Stimulated activated CD8-positive, alpha-beta memory T cell treated with anti-CD3 and anti-CD28 coated beads, Interleukin-12 subunit alpha, Interleukin-12 subunit beta, amount 100 ng/mL, for 1 hour (primary cell): ENCODE measurements around the gene TMPRSS11E.
"Not testable (repeated sequence)": the region's sequence is repeated elsewhere in the genome, so short reads cannot be mapped to it uniquely, and the experiment has no call there.

ENCODE experiments used
- DNase-seq: peaks from one replicate; pipeline ENCODE4 v3.0.0-alpha.2; 2020; ENCODE audit warnings: low read depth

TMPRSS11E gene, protein sequence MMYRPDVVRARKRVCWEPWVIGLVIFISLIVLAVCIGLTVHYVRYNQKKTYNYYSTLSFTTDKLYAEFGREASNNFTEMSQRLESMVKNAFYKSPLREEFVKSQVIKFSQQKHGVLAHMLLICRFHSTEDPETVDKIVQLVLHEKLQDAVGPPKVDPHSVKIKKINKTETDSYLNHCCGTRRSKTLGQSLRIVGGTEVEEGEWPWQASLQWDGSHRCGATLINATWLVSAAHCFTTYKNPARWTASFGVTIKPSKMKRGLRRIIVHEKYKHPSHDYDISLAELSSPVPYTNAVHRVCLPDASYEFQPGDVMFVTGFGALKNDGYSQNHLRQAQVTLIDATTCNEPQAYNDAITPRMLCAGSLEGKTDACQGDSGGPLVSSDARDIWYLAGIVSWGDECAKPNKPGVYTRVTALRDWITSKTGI

DNA sequence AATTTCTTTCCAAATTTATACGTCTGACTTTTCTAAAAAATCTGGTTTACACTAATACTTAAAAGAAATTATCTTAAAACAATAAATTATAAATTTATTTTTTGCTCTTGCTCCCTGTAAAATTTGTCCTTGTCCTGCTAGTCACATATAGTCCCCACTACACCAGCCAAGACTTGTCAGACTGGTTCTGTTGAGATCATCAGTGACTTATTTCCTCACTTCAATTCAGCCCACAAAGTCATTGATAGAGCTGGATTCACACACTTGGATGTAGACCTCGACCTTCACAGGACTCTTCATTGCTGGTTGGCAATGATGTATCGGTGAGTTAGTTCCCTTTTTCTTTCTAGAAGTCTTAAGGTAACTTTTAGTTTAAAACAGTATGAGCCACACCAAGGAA is at the start of gene TMPRSS11E:
Gene TMPRSS11E, plus strand, starts transcription at position 263 of the 400 bp plus-strand sequence. Its CDS starts 50 bp downstream, at position 313.
- no peak for DNase-seq

- DNase-seq = no peak
These were observed 48.0 kb upstream of the TMPRSS11E start for GRCh38 chr4:68399306-68399705.

DNA sequence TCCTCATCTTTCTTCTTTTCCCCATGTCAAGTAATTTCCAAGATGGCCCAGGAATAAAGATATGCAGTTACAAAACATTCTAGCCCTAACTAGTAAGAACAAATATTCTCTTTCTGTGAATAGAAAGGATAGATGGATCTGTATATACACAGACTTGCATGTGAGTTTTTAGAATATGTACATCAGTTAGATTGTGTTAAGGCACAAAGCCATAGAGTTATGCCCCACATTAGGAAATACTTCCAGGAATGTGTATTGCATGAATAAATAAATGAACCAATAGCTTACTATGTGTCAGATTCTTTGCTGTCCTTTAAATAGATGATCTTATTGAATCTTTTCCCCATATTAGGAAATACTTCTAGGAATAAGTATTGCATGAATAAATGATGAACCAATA is 46.0 kb upstream of the TMPRSS11E start:
- DNase-seq = no peak

GRCh38 chr4:68404153-68404552 is 43.1 kb upstream of the TMPRSS11E start:
- no peak for DNase-seq

DNA sequence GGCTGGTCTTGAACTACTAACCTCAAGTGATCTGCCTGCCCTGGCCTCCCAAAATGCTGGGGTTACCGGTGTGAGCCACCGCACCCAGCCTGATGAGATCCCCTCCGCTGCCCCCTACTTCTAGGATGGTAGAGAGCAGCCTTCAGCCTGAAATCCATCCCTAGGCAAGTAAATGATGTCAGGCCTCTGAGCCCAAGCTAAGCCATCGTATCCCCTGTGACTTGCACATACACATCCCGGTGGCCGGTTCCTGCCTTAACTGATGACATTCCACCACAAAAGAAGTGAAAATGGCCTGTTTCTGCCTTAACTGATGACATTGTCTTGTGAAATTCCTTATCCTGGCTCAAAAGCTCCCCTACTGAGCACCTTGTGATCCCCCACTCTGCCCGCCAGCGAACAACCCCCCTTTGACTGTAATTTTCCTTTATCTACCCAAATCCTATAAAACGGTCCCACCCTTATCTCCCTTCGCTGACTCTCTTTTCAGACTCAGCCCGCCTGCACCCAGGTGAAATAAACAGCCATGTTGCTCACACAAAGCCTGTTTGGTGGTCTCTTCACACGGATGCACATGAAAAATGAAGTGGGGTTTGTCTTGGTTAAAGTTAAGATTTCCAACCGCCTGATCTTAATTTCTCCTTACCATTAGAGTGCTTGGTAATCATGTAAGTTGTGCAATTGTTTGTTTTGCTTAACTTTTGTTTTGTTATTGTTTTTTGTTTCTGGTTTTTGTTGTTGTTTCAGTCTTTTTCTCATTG is 41.4 kb upstream of the TMPRSS11E start:
- DNase-seq = not testable (repeated sequence)

DNA sequence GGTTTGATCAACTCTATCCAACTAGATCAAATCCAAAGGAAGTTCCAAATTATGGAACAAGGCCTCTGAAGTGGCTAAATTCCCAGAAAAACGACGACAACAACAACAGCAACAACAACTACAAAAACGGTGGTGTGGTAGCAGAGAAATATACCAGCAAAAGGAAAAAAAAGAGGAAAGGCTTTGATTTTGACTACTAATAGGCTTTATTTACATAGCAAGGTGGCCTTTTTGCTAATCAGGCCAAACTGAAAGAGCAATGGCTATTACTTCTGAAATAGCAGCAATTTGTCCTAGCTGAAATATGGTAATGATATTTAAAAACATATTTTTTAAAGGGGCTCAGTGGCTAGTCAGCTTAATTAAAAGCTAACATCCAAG is 40.8 kb upstream of the TMPRSS11E start:
- no peak for DNase-seq

DNA sequence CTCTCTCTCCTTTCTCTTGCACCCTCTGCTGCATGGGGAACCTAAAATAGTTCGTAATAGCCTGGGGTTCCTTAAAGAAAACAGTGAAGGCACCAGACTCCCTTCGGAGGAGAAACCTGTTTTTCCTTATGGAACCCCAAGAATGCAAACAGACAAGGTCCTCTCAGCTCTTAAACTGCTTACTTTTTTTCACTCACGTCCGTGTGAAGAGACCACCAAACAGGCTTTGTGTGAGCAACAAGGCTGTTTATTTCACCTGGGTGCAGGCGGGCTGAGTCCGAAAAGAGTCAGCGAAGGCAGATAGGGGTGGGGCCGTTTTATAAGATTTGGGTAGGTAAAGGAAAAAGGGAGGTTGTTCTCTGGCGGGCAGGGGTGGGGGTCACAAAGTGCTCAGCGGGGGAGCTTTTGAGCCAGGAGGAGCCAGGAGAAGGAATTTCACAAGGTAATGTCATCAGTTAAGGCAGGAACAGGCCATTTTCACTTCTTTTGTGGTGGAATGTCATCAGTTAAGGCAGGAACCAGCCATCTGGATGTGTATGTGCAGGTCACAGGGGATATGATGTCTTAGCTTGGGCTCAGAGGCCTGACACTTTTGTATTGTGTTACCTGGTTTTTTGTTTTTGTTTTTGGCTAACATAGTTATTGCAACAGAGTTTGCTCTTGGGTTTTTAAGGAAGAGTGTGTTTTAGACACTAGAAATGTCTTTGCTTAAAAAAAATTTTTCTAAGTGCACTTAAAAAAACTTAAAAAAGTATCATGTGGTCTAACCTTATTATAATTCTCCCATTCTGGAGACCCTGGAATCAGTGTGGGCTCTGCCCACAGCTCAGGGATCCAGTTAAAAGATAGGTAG is 40.0 kb upstream of the TMPRSS11E start:
- not testable (repeated sequence) for DNase-seq

- no peak for DNase-seq
These were observed 39.4 kb upstream of the TMPRSS11E start for GRCh38 chr4:68407868-68408190.

DNA sequence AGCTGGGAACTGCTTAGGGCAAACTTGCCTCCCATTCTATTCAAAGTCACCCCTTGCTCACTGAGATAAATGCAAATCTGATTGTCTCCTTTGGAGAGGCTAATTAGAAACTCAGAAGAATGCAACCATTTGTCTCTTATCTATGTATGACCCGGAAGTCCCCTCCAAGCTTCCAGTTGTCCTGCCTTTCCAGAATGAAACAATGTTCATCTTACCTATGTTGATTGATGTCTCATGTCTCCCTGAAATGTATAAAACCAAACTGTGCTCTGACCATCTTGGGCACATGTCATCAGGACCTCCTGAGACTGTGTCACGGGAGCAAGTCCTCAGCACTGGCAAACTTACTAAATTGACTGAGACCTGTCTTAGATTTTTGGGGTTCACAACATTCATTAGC is 37.1 kb upstream of the TMPRSS11E start:
- DNase-seq = no peak

DNA sequence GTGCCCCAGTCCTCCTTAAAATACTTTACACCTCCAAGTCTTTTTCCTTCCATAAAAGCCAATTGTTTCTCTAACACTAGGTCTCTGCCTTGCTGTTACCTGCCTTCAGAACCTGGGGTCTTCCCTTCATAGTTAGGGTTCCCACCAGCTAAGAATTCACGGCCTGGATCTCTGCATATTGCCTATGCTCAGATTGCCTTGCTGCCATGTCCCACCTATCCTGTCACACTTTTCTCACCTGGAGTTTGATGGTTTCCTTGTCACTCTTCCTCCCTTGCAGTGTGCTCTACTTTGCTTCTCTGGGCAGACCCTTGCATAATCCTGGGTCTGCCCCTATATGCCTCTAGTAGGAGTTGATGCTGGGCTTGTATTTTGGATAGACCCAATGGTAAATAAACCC is 36.6 kb upstream of the TMPRSS11E start:
- DNase-seq = no peak

GRCh38 chr4:68412031-68412430 is 35.2 kb upstream of the TMPRSS11E start:
- not testable (repeated sequence) for DNase-seq

- DNase-seq = no peak
These were observed 30.7 kb upstream of the TMPRSS11E start for GRCh38 chr4:68416591-68416990.

DNA sequence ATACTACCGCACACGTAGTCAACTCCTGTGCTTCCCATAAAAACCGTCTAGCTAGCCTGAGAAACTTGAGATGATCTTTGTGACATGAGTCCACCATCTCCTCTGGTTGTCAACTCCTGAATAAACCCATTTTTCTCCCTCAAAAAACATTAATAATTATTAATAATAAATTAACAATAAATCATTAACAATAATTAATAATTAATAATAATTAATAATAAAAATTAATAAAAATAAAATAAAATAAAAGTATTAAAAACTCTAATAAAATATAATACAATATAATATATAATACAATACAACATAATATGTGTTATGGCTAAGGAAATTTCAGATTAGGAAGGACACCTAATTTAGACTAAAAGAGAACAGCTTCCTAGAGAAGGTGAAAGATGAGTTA is 20.7 kb upstream of the TMPRSS11E start:
- DNase-seq = no peak

GRCh38 chr4:68430337-68430736 is 16.9 kb upstream of the TMPRSS11E start:
- no peak for DNase-seq

DNA sequence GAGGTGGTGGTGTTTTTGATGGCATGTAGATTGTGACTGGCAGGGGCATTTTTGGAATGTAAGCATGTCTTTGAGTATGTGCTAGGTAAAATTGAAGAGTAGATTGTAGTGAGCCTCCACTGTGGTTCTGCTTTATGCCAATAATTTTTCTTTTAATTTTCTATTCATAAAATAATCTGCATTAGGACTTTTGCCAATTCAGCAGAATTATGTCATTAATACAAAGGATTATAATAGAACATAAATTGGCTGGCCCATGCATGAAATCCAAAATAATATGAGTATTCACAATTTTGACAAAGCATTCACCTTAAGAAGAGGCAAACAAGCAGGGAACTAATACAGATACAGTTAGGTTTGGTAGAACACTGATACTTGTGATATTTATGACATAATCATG is 14.9 kb upstream of the TMPRSS11E start:
- no peak for DNase-seq

- no peak for DNase-seq
These were observed 13.7 kb upstream of the TMPRSS11E start for GRCh38 chr4:68433582-68433981.

DNA sequence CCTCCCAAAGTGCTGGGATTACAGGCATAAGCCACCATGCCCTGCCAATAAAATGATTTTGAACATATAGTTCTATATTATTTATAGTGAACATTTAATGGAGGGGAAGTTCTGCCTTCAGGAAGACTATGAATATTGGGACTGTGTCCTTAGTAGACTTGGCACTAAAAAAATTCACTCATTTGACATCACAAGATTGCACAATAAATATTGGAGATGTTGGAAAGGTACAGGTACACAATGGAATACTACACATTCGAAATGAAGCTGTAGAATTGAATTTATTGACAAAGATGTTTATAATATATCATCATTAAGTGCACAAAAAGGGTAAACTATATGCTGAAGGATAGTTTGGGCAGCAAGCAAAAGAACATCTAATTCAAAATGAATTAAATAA is 13.0 kb upstream of the TMPRSS11E start:
- no peak for DNase-seq

- DNase-seq = no peak
These were observed 12.4 kb upstream of the TMPRSS11E start for GRCh38 chr4:68434836-68435235.

GRCh38 chr4:68445111-68445510 is 2.2 kb upstream of the TMPRSS11E start:
- DNase-seq = no peak

DNA sequence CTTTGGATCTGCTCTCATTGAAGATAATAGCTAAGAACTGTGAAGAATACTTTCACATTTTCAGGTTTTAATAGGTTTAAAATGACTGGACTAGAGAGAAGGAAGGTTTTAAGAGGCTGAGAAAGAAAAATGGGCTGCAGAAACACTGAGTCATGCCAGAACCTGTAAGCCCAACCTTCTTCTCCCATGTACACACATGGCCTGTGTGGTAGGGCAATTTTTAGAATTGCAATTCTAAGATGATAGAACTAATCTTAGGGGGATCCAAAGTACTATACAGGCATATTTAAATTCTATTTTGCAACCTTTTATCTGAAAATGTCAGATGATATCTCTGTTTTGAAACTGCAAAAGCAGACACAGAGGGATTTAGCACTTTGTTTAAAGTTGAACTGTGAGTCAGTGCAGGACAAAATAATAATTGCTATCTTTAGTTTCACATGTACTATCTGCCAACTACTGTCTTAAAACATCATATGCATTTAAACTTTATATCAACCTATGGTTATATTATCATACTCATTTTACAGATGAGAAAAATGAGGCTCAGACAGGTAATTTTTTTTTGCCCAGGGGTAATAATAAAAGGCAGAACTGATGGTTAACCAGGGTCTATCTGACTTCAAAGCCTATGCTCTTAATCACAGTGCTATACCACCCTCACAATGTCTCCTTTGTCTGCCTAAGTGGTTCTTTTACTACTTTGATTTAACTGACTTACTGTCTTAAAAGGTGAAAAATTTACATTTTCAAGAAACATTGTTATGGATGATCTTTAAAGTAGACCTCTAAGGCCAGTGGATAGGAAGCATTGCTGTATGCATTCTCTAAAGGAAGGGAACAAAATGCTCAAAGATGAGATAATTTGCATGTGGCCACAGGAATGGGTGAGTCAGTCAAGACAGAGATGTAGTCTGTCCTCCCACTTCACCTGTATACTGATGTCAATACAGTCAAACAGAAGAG is 4.3 kb downstream of the TMPRSS11E start:
- DNase-seq = no peak

DNA sequence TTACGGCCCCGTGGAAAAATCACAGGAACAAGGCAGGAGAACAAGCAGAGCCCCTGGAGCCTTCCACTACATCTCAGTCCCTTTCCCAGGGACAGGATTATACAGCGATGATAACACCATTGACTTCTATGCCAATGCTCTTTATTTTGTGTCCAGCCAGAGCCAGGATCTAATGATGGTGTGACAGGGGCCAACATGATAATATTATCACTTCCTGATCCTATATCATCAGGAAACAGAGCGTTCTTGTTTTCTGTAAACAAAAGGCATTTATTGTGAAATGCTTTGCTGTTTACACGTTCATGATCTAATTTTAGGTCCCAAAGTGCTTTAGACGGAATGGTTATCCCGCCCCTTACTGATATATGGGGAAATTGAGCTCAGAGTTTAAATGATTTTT is 12.8 kb downstream of the TMPRSS11E start:
- DNase-seq = no peak
